Panc1 (cell line): ENCODE data around the gene MYL3.

Experiments
- POLR2AphosphoS5 ChIP-seq: IDR thresholded peaks from 2 replicates; pipeline ENCODE4 v1.6.1; 2012; ENCODE audit warnings: mild to moderate bottlenecking, low read depth, low read length, moderate library complexity
- SIN3A ChIP-seq: IDR thresholded peaks from 2 replicates; pipeline ENCODE4 v1.6.1; 2012; ENCODE audit warnings: low read depth, mild to moderate bottlenecking, low read length, moderate library complexity, borderline replicate concordance; ENCODE audit not compliant: insufficient read depth
- TCF7L2 ChIP-seq: IDR thresholded peaks from 2 replicates; pipeline ENCODE4 v1.6.1; 2011; ENCODE audit warnings: mild to moderate bottlenecking, low read depth, low read length, inconsistent platforms
- TF ChIP-seq, protein P1 (sequence below): fragments of 450-650 bp; IDR thresholded peaks from 2 replicates; pipeline ENCODE4 v1.5.1; 2017; ENCODE audit warnings: mild to moderate bottlenecking
- TF ChIP-seq, protein P2 (sequence below), 2 experiments: IDR thresholded peaks; 2 replicates each; pipeline ENCODE4 v1.6.1; 2011 to 2012; ENCODE audit warnings: low read depth in 2 of 2, control low read depth in 1 of 2, low read length in 1 of 2, mild to moderate bottlenecking in 1 of 2, moderate library complexity in 1 of 2; ENCODE audit not compliant: insufficient read depth in 1 of 2

DNA sequence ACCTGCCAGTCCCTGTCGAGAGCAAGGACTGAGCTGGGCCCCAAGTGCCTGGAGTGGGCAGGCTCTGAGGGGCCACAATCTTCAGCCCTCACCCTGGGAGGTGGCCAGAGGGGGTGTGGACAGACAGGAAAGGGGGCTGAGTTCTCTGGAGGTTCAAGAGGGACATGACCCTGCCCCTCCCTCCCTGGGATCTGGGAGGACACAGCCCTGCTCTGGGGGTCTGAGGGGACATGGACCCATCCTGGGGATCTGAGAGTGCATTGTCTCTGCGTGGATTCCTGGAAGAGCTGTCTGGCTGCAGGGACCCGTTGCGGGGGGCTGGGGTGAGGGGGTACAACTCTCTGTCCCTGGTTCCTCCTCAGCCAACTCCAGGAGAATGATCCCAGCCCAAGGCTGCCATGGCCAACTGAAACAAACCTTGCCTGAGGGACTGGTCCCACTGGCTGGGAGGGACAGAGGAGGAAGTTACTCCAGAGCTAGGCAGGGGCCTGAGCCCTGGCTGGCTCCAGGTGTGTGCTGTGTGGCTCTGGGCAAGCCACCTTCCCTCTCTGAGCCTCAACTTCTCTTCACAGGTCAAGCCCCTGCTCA is 43.3 kb upstream of the MYL3 start:
- TF ChIP-seq, protein P1, sequence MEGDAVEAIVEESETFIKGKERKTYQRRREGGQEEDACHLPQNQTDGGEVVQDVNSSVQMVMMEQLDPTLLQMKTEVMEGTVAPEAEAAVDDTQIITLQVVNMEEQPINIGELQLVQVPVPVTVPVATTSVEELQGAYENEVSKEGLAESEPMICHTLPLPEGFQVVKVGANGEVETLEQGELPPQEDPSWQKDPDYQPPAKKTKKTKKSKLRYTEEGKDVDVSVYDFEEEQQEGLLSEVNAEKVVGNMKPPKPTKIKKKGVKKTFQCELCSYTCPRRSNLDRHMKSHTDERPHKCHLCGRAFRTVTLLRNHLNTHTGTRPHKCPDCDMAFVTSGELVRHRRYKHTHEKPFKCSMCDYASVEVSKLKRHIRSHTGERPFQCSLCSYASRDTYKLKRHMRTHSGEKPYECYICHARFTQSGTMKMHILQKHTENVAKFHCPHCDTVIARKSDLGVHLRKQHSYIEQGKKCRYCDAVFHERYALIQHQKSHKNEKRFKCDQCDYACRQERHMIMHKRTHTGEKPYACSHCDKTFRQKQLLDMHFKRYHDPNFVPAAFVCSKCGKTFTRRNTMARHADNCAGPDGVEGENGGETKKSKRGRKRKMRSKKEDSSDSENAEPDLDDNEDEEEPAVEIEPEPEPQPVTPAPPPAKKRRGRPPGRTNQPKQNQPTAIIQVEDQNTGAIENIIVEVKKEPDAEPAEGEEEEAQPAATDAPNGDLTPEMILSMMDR = no peak
- TF ChIP-seq POLR2AphosphoS5 (no peak), TCF7L2 (no peak), SIN3A (no peak)
- TF ChIP-seq, protein P2, sequence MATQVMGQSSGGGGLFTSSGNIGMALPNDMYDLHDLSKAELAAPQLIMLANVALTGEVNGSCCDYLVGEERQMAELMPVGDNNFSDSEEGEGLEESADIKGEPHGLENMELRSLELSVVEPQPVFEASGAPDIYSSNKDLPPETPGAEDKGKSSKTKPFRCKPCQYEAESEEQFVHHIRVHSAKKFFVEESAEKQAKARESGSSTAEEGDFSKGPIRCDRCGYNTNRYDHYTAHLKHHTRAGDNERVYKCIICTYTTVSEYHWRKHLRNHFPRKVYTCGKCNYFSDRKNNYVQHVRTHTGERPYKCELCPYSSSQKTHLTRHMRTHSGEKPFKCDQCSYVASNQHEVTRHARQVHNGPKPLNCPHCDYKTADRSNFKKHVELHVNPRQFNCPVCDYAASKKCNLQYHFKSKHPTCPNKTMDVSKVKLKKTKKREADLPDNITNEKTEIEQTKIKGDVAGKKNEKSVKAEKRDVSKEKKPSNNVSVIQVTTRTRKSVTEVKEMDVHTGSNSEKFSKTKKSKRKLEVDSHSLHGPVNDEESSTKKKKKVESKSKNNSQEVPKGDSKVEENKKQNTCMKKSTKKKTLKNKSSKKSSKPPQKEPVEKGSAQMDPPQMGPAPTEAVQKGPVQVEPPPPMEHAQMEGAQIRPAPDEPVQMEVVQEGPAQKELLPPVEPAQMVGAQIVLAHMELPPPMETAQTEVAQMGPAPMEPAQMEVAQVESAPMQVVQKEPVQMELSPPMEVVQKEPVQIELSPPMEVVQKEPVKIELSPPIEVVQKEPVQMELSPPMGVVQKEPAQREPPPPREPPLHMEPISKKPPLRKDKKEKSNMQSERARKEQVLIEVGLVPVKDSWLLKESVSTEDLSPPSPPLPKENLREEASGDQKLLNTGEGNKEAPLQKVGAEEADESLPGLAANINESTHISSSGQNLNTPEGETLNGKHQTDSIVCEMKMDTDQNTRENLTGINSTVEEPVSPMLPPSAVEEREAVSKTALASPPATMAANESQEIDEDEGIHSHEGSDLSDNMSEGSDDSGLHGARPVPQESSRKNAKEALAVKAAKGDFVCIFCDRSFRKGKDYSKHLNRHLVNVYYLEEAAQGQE (IDR thresholded peaks at IDR 0.05; ENCODE audit: insufficient read depth in 1 of 2, low read depth in 2 of 2, low read length in 1 of 2) = no peak
